ENCODE measurements around the gene FXYD5. TPM values are rescaled to one million over a fixed set of nuclear protein-coding genes. Genes with fewer than 3 reads are reported as not detected.
"Not testable (repeated sequence)": the region's sequence is repeated elsewhere in the genome, so short reads cannot be mapped to it uniquely, and the experiment has no call there.

Gene FXYD5
- total and polyA plus RNA-seq, 2 donors (not counting 1 experiment from before 2014, with no cell fraction given), result 310 to 390 TPM

DNA sequence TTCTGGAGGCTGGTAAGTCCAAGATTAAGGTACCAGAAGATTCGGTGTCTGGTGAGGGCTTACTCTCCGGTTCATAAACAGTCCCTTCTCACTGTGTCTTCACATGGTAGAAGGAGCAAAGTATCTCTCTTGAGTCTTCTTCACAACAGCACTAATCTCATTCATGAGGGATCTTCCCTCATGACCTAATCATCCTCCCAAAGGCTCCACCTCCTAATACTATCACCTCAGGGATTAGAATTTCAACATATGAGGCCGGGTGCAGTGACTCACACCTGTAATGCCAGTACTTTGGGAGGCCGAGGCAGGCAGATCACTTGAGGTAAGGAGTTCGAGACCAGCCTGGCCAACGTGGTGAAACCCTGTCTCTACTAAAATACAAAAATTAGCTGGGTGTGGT lies 42.3 kb downstream of the FXYD5 start:
- H3K9me3 ChIP-seq (ENCODE audit: control extremely low read depth in 1 of 3, control insufficient read depth in 2 of 3, insufficient read depth in 1 of 3, low read length in 2 of 3); intact Hi-C loops (cut with micrococcal nuclease); H3K9me3 Mint-ChIP-seq (ENCODE audit: insufficient read depth); ATAC-seq (ENCODE audit: low read depth); H3K27ac ChIP-seq (ENCODE audit: low read length in 2 of 2); H3K4me3 Mint-ChIP-seq; H3K9ac ChIP-seq (ENCODE audit: low read length); H3K4me2 ChIP-seq (replicated peaks; ENCODE audit: low read depth, low read length, poor library complexity, severe bottlenecking); H3K4me1 ChIP-seq (ENCODE audit: control insufficient read depth in 2 of 2, insufficient read depth in 2 of 2, low read length in 2 of 2); H2AFZ ChIP-seq (ENCODE audit: insufficient read depth, low read depth, low read length, poor library complexity, severe bottlenecking); H3K36me3 ChIP-seq (replicated peaks in 1 of 2; ENCODE audit: control extremely low read depth in 1 of 2, control insufficient read depth in 1 of 2, extremely low read depth in 1 of 2, insufficient read depth in 2 of 2, low read length in 1 of 2); H3K4me1 Mint-ChIP-seq; H4K20me1 ChIP-seq (ENCODE audit: control insufficient read depth, insufficient read depth, low read length, poor library complexity, severe bottlenecking); H3K27me3 Mint-ChIP-seq; H3K79me2 ChIP-seq (ENCODE audit: control insufficient read depth, insufficient read depth, low read length); H3K27me3 ChIP-seq (replicated peaks in 1 of 4; ENCODE audit: control extremely low read depth in 1 of 4, control insufficient read depth in 3 of 4, insufficient read depth in 4 of 4, low read length in 3 of 4); H3K4me3 ChIP-seq (ENCODE audit: control extremely low read depth in 1 of 5, extremely low read depth in 1 of 5, insufficient read depth in 1 of 5, low read depth in 2 of 5, low read length in 4 of 5); DNase-seq: not testable (repeated sequence)
- CTCF ChIA-PET, result interaction anchor here (1.1 kb wide), 1 partner anchor 22 kb away, joined by 4 read pairs; no protein-coding TSS in a partner anchor
- peak overlapping the region; percentile 5 for H3K27ac Mint-ChIP-seq
- WGBS (ENCODE audit: insufficient coverage), result 67% methylated on average over 1 of the region's 6 CpGs
- POLR2A ChIA-PET, result interaction anchor here (0.6 kb wide), 1 partner anchor 19 kb away, joined by 3 read pairs; no protein-coding TSS in a partner anchor

DNA sequence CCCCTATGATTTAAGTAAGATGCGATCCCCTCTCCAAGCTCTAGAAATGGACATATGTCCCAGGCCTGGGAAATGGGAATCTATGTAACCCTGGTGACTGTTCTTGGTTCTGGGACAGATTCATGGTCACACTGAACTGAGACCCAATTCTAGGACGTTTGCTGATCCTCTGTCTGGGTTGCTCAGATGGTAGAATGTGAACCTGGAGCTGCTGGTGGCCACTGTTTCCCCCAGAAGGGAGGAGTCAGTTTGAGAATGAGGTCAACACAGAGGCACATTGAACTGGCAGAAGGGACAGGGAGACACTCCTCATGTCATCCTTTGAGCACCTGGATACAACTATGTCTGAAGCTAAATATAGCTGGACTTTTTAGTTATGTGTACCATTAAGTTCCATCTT lies 44.9 kb downstream of the FXYD5 start:
- intact Hi-C loops (cut with micrococcal nuclease), result no loop called here
- POLR2A ChIA-PET, result no interaction called here
- Histone ChIP-seq H3K36me3 (replicated peaks in 1 of 2; ENCODE audit: control extremely low read depth in 1 of 2, control insufficient read depth in 1 of 2, extremely low read depth in 1 of 2, insufficient read depth in 2 of 2, low read length in 1 of 2) (no peaks in the 10 kb centered on the region), H3K9me3 (ENCODE audit: control extremely low read depth in 1 of 3, control insufficient read depth in 2 of 3, insufficient read depth in 1 of 3, low read length in 2 of 3) (no peaks in the 10 kb centered on the region), H3K9ac (ENCODE audit: low read length) (no peak overlapping the region), H3K4me2 (replicated peaks; ENCODE audit: low read depth, low read length, poor library complexity, severe bottlenecking) (no peak overlapping the region), H3K4me3 (ENCODE audit: control extremely low read depth in 1 of 5, extremely low read depth in 1 of 5, insufficient read depth in 1 of 5, low read depth in 2 of 5, low read length in 4 of 5) (no peak overlapping the region), H3K4me1 (ENCODE audit: control insufficient read depth in 2 of 2, insufficient read depth in 2 of 2, low read length in 2 of 2) (peaks cover 13 to 14% of the 10 kb centered on the region in 2 donors), H2AFZ (ENCODE audit: insufficient read depth, low read depth, low read length, poor library complexity, severe bottlenecking) (no peak overlapping the region), H3K27me3 (replicated peaks in 1 of 4; ENCODE audit: control extremely low read depth in 1 of 4, control insufficient read depth in 3 of 4, insufficient read depth in 4 of 4, low read length in 3 of 4) (no peaks in the 10 kb centered on the region), H4K20me1 (ENCODE audit: control insufficient read depth, insufficient read depth, low read length, poor library complexity, severe bottlenecking) (no peaks in the 10 kb centered on the region), H3K27ac (ENCODE audit: low read length in 2 of 2) (no peak overlapping the region), H3K79me2 (ENCODE audit: control insufficient read depth, insufficient read depth, low read length) (no peaks in the 10 kb centered on the region)
- DNase-seq (no peak), ATAC-seq (ENCODE audit: low read depth) (no peak)
- H3K27ac Mint-ChIP-seq, result no peak overlapping the region
- H3K9me3 Mint-ChIP-seq (ENCODE audit: insufficient read depth), result no peaks in the 10 kb centered on the region
- no peaks in the 10 kb centered on the region for H3K27me3 Mint-ChIP-seq
- 68% methylated on average over 2 of the region's 2 CpGs for WGBS (ENCODE audit: insufficient coverage)
- H3K4me1 Mint-ChIP-seq, result peaks cover 17% of the 10 kb centered on the region
- CTCF ChIA-PET, result interaction anchor here (0.9 to 2.2 kb wide), 6 partner anchors 8 to 259 kb away, joined by 3 to 6 read pairs (median 4); no protein-coding TSS in a partner anchor
- H3K4me3 Mint-ChIP-seq, result no peak overlapping the region
- TF ChIP-seq, protein P1, sequence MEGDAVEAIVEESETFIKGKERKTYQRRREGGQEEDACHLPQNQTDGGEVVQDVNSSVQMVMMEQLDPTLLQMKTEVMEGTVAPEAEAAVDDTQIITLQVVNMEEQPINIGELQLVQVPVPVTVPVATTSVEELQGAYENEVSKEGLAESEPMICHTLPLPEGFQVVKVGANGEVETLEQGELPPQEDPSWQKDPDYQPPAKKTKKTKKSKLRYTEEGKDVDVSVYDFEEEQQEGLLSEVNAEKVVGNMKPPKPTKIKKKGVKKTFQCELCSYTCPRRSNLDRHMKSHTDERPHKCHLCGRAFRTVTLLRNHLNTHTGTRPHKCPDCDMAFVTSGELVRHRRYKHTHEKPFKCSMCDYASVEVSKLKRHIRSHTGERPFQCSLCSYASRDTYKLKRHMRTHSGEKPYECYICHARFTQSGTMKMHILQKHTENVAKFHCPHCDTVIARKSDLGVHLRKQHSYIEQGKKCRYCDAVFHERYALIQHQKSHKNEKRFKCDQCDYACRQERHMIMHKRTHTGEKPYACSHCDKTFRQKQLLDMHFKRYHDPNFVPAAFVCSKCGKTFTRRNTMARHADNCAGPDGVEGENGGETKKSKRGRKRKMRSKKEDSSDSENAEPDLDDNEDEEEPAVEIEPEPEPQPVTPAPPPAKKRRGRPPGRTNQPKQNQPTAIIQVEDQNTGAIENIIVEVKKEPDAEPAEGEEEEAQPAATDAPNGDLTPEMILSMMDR (IDR thresholded peaks at IDR 0.05), result no peak
- no peak for TF ChIP-seq EZH2 (IDR thresholded peaks at IDR 0.05; ENCODE audit: borderline replicate concordance, insufficient read depth, low read depth, low read length, poor library complexity, severe bottlenecking)

Data from B cell (primary cell).